ENCODE data around the gene ZNF19. TPM values are rescaled to one million over a fixed set of nuclear protein-coding genes. Genes with fewer than 3 reads are reported as not detected.

The ZNF19 gene
- total RNA-seq, 1 donor from 2014 or later: 17.1 TPM

DNA sequence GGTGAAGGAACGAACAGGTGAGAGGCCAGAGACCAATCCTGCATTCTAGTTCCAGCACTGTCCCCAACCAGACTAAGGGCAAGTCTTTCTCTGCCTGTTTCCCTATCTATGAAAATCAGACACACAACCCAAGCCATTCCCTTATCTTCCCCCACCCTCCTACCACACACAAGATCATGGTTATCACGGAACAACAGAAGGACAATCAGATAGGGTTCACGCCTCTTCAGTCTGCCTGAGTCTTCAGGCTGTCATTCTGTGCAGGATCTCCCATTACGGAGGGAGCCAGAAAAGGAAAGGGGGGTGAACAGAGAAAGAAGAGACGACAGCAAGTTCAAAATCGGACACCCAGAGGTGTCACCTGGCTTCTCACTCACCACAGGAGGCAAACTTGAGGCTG is 58.4 kb downstream of the ZNF19 start:
- Mint-ChIP-seq H3K4me1 (ENCODE audit: low read depth) (peaks cover 4% of the 10 kb centered on the region), H3K4me3 (ENCODE audit: low read depth) (no peak overlapping the region), H3K27me3 (peaks cover 35% of the 10 kb centered on the region), H3K36me3 (ENCODE audit: insufficient read depth) (no peaks in the 10 kb centered on the region), H3K27ac (no peak overlapping the region), H3K9me3 (ENCODE audit: low read depth) (no peaks in the 10 kb centered on the region)
- DNase-seq (ENCODE audit: low spot score, unreplicated experiment): no peak
- TF ChIP-seq, protein P1, sequence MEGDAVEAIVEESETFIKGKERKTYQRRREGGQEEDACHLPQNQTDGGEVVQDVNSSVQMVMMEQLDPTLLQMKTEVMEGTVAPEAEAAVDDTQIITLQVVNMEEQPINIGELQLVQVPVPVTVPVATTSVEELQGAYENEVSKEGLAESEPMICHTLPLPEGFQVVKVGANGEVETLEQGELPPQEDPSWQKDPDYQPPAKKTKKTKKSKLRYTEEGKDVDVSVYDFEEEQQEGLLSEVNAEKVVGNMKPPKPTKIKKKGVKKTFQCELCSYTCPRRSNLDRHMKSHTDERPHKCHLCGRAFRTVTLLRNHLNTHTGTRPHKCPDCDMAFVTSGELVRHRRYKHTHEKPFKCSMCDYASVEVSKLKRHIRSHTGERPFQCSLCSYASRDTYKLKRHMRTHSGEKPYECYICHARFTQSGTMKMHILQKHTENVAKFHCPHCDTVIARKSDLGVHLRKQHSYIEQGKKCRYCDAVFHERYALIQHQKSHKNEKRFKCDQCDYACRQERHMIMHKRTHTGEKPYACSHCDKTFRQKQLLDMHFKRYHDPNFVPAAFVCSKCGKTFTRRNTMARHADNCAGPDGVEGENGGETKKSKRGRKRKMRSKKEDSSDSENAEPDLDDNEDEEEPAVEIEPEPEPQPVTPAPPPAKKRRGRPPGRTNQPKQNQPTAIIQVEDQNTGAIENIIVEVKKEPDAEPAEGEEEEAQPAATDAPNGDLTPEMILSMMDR (IDR thresholded peaks at IDR 0.05; ENCODE audit: unreplicated experiment): no peak

DNA sequence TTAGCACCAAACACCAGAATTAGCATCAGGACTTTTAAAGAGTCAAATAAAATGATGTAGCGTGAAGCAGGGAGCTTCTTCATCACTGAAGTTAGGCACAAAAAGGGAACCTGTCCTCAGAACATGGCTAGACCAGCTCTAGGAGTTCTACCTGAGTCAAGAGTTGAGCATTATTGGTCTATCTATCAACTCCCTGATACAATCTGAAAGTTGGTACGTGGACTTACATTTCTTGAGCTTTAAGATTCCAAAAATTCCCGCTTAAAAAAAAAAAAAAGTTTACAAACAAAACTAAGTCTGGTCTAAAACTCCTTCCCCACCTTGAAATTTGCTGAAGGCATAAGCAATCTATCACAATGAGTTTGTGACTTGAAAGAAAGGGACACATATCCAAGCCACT is 59.5 kb downstream of the ZNF19 start:
- TF ChIP-seq, protein P1 (IDR thresholded peaks at IDR 0.05; ENCODE audit: unreplicated experiment): no peak
- Mint-ChIP-seq H3K9me3 (ENCODE audit: low read depth) (no peaks in the 10 kb centered on the region), H3K36me3 (ENCODE audit: insufficient read depth) (no peaks in the 10 kb centered on the region), H3K4me1 (ENCODE audit: low read depth) (peaks cover 4% of the 10 kb centered on the region), H3K4me3 (ENCODE audit: low read depth) (no peak overlapping the region), H3K27me3 (peaks cover 45% of the 10 kb centered on the region), H3K27ac (no peak overlapping the region)
- DNase-seq (ENCODE audit: low spot score, unreplicated experiment): no peak

GRCh38 chr16:71428883-71429282 is 60.2 kb downstream of the ZNF19 start:
- Mint-ChIP-seq H3K27me3 (peaks cover 49% of the 10 kb centered on the region), H3K4me3 (ENCODE audit: low read depth) (no peak overlapping the region)

GRCh38 chr16:71428385-71428784 is 60.7 kb downstream of the ZNF19 start:
- no peaks in the 10 kb centered on the region for H3K36me3 Mint-ChIP-seq (ENCODE audit: insufficient read depth)
- H3K4me1 Mint-ChIP-seq (ENCODE audit: low read depth): peaks cover 4% of the 10 kb centered on the region
- no peak overlapping the region for H3K4me3 Mint-ChIP-seq (ENCODE audit: low read depth)
- no peak overlapping the region for H3K27ac Mint-ChIP-seq
- no peak for DNase-seq (ENCODE audit: low spot score, unreplicated experiment)
- peaks cover 48% of the 10 kb centered on the region for H3K27me3 Mint-ChIP-seq
- TF ChIP-seq, protein P1 (IDR thresholded peaks at IDR 0.05; ENCODE audit: unreplicated experiment): no peak
- H3K9me3 Mint-ChIP-seq (ENCODE audit: low read depth): no peaks in the 10 kb centered on the region

More at GRCh38 chr16:71428883-71429282, 60.2 kb downstream of the ZNF19 start:
- Mint-ChIP-seq H3K9me3 (ENCODE audit: low read depth) (no peaks in the 10 kb centered on the region), H3K36me3 (ENCODE audit: insufficient read depth) (no peaks in the 10 kb centered on the region), H3K27ac (no peak overlapping the region), H3K4me1 (ENCODE audit: low read depth) (peaks cover 4% of the 10 kb centered on the region)
- DNase-seq (ENCODE audit: low spot score, unreplicated experiment): no peak
- TF ChIP-seq, protein P1 (IDR thresholded peaks at IDR 0.05; ENCODE audit: unreplicated experiment): no peak

DNA sequence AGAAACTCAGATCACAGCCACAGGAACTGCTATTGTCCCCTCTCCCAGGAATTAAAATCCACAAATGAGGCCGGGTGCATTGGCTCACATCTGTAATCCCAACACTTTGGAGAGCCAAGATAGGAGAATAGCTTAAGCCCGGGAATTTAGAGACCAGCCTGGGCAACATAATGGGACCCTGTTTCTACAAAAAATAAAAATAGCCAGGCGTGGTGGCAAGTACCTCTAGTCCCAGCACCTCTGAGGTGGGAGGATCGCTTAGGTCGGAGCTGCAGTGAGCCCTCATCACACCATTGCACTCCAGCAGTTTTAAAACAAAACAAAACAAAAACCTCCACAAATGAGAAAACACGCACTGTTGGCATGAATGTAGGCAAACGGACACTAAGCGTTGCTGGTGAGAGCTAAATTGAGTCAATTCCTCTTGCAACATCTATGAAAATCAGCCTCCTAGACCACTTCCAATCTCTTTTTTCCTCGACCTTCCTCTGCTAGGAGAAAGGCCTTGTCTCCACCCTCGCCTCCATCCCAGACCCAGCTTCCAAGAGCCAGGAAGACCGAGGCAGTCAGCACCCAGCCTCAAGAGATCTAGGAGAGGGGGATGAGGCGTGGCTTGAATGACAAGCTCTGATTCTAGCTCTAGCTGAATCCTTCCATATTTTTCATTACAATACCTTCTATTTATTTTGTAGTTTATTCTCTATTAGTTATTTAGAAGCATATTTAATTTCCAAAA is 62.1 kb downstream of the ZNF19 start:
- Mint-ChIP-seq H3K27me3 (peaks cover 52% of the 10 kb centered on the region), H3K4me3 (ENCODE audit: low read depth) (peak overlapping the region; percentile 74), H3K36me3 (ENCODE audit: insufficient read depth) (no peaks in the 10 kb centered on the region), H3K4me1 (ENCODE audit: low read depth) (peaks cover 4% of the 10 kb centered on the region), H3K9me3 (ENCODE audit: low read depth) (no peaks in the 10 kb centered on the region), H3K27ac (peak overlapping the region; percentile 98)
- no peak for DNase-seq (ENCODE audit: low spot score, unreplicated experiment)
- TF ChIP-seq, protein P1 (IDR thresholded peaks at IDR 0.05; ENCODE audit: unreplicated experiment): no peak
